ENCODE measurements around the gene RUNX1. TPM values are rescaled to one million over a fixed set of nuclear protein-coding genes. Genes with fewer than 3 reads are reported as not detected.

RUNX1 gene
- total RNA-seq, 1 donor from 2014 or later = 62.1 TPM

DNA sequence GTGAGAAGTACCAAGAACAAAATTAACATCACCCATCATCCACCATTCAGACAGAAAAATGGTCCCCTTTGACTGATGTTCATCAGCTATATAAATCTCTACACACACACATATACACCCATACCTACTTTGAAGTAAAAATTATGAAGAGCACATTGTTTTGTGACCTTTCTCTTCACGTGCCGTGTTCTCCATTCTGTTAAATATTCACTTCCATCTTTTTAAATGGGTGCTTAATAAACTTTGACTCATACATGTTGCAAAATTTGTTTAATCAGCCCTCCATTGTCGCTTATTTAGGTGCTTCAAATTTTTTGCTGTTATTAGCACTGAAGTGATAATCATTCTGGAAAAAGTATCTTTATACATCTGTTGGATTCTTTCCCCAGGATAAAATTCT lies 300.2 kb downstream of the RUNX1 start:
- TF ChIP-seq POLR2A (IDR thresholded peaks at IDR 0.05) (no peak), POLR2AphosphoS5 (IDR thresholded peaks at IDR 0.05; ENCODE audit: insufficient read depth in 1 of 2, low read depth in 1 of 2) (no peak)
- TF ChIP-seq, protein P1, sequence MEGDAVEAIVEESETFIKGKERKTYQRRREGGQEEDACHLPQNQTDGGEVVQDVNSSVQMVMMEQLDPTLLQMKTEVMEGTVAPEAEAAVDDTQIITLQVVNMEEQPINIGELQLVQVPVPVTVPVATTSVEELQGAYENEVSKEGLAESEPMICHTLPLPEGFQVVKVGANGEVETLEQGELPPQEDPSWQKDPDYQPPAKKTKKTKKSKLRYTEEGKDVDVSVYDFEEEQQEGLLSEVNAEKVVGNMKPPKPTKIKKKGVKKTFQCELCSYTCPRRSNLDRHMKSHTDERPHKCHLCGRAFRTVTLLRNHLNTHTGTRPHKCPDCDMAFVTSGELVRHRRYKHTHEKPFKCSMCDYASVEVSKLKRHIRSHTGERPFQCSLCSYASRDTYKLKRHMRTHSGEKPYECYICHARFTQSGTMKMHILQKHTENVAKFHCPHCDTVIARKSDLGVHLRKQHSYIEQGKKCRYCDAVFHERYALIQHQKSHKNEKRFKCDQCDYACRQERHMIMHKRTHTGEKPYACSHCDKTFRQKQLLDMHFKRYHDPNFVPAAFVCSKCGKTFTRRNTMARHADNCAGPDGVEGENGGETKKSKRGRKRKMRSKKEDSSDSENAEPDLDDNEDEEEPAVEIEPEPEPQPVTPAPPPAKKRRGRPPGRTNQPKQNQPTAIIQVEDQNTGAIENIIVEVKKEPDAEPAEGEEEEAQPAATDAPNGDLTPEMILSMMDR (IDR thresholded peaks at IDR 0.05) = no peak
- no peak overlapping the region for H3K27ac ChIP-seq
- intact Hi-C loops (cut with DNase I) = loop anchor here (10.0 kb wide), 1 partner anchor 1276 kb away; no protein-coding TSS in a partner anchor

DNA sequence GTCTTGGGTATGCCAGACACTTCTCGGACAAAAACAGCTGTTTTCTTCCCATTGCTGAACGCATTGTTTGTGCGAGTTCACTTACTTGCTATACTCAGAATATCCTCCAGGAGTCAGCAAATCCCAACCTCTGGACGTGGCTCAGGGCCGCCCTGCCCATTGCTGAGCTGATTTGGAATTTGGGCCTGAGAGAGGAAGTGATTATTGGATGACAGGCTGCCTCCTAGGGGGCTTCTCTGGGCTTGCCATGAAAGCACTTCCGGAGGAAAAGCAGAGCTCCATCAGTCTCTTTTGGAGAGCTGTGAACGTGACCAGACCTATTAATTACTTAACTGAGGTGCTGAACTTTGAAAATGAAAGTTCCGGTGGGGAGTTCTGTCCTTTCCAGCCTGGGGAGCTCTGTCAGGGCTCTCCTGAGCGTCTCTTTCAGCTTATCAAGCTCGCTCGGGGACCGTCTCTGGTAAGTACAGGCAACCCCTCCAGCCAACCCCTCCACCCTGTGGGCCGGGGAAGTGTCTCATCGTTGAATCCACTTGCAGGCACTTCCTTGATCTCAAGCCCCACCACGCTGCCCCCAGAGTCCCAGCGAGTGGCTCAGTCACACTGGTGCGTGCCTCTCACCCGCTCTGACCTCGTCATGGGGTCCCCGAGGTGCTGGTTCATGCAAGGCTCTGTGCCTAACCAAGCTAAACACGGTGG lies 303.4 kb downstream of the RUNX1 start:
- intact Hi-C loops (cut with DNase I) = loop anchor here (10.0 kb wide), 1 partner anchor 1279 kb away; no protein-coding TSS in a partner anchor
- Histone ChIP-seq H3K27ac (no peak overlapping the region), H3K4me1 (peaks cover 21% of the 10 kb centered on the region), H3K4me3 (no peak overlapping the region), H3K9me3 (no peaks in the 10 kb centered on the region), H3K27me3 (no peaks in the 10 kb centered on the region), H3K36me3 (no peaks in the 10 kb centered on the region)
- TF ChIP-seq POLR2AphosphoS5 (IDR thresholded peaks at IDR 0.05; ENCODE audit: insufficient read depth in 1 of 2, low read depth in 1 of 2) (peak in 1 of 2 donors; percentile 67), POLR2A (IDR thresholded peaks at IDR 0.05) (no peak)
- TF ChIP-seq, protein P1 (IDR thresholded peaks at IDR 0.05) = peak; percentile 62 to 87 (median 70)
- DNase-seq (ENCODE audit: extremely low spot score in 2 of 2) = no peak

More for the DNA sequence above, 300.2 kb downstream of the RUNX1 start:
- Histone ChIP-seq H3K4me3 (no peak overlapping the region), H3K36me3 (no peaks in the 10 kb centered on the region), H3K27me3 (no peaks in the 10 kb centered on the region), H3K4me1 (peaks cover 13% of the 10 kb centered on the region), H3K9me3 (no peaks in the 10 kb centered on the region)
- no peak for DNase-seq (ENCODE audit: extremely low spot score in 2 of 2)

DNA sequence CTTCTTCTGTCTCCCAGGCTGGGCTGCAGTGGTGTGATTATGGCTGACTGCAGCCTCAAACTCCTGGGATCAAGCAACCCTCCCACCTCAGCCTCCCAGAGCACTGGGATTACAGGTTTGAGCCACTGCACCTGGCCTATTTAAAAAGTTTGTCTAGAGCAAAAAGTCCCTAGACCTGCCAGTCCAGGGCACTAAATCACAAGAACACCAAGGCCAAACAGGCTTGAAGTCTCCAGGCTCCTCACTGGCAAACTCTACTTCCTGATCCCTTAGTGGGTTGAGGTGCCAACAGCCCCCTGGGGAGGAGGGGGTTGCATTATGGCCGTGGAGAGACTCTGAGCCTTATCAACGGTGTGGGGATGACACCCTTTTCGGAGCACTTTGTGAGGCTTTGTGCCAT lies 304.3 kb downstream of the RUNX1 start:
- intact Hi-C loops (cut with DNase I) = loop anchor here (10.0 kb wide), 1 partner anchor 1280 kb away; no protein-coding TSS in a partner anchor
- no peak overlapping the region for H3K27ac ChIP-seq
- TF ChIP-seq POLR2A (IDR thresholded peaks at IDR 0.05) (no peak), POLR2AphosphoS5 (IDR thresholded peaks at IDR 0.05; ENCODE audit: insufficient read depth in 1 of 2, low read depth in 1 of 2) (no peak)
- TF ChIP-seq, protein P1 (IDR thresholded peaks at IDR 0.05) = no peak

DNA sequence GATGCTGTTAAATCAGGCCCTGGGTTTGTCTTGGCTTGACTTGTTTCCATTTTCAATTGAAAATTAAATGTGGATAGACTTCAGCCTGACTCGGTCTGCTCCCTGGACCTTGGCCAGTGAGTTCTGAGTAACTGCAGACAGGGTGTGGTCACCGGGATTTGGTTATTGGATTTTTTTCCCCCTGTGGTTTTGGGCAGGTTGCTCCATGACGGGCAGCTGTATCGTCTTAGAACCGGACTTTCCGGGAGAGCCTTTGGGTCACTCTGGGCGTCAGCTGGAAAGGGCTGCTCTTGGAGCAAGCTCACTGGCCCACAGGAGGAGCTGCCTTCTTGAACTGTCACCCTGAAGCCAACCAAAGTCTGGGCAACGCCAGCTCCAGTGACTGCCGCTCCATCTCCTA lies 305.3 kb downstream of the RUNX1 start:
- no peak overlapping the region for H3K27ac ChIP-seq
- intact Hi-C loops (cut with DNase I) = loop anchor here (10.0 kb wide), 1 partner anchor 1281 kb away; no protein-coding TSS in a partner anchor
- H3K4me1 ChIP-seq = peaks cover 21% of the 10 kb centered on the region

More for the DNA sequence above, 304.3 kb downstream of the RUNX1 start:
- Histone ChIP-seq H3K27me3 (no peaks in the 10 kb centered on the region), H3K4me3 (no peak overlapping the region), H3K4me1 (peaks cover 21% of the 10 kb centered on the region), H3K9me3 (no peaks in the 10 kb centered on the region), H3K36me3 (no peaks in the 10 kb centered on the region)
- DNase-seq (ENCODE audit: extremely low spot score in 2 of 2) = no peak

More for the DNA sequence above, 305.3 kb downstream of the RUNX1 start:
- TF ChIP-seq POLR2AphosphoS5 (IDR thresholded peaks at IDR 0.05; ENCODE audit: insufficient read depth in 1 of 2, low read depth in 1 of 2) = no peak
- TF ChIP-seq POLR2A (IDR thresholded peaks at IDR 0.05) = no peak
- TF ChIP-seq, protein P1 (IDR thresholded peaks at IDR 0.05) = no peak
- H3K36me3 ChIP-seq = no peaks in the 10 kb centered on the region
- no peak for DNase-seq (ENCODE audit: extremely low spot score in 2 of 2)
- no peaks in the 10 kb centered on the region for H3K27me3 ChIP-seq
- no peak overlapping the region for H3K4me3 ChIP-seq
- no peaks in the 10 kb centered on the region for H3K9me3 ChIP-seq

Data from vagina (tissue), 2 donors.